HG03558 (cell line): ENCODE measurements around the gene UST.
"Not testable (repeated sequence)": the region's sequence is repeated elsewhere in the genome, so short reads cannot be mapped to it uniquely, and the experiment has no call there.

Source experiments
- ATAC-seq: cut with Tn5 transposase; IDR thresholded peaks from one replicate; pipeline ENCODE4 v1.9.1; 2021; ENCODE audit warnings: moderate number of reproducible peaks; ENCODE audit not compliant: unreplicated experiment; ENCODE audit errors: extremely low read depth

The UST gene

DNA sequence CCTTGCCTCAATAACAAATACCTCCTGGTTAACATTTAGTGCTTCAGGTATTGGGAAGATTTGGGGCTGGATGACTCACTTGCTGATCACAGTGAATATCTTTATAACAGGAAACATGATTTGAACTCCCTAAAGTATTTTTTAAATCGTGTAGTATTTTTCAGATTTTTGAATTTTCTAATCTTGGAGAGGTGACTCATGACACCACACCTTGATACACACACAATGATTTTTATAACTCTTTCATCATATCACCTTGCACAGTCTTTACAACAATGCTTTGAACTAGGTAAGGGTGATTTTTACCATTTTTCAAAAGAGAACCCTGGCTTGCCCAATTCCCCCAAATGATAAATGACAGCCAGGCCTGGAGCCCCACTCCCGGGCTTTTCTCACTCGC, 273.5 kb downstream of the UST start:
- ATAC-seq: no peak

DNA sequence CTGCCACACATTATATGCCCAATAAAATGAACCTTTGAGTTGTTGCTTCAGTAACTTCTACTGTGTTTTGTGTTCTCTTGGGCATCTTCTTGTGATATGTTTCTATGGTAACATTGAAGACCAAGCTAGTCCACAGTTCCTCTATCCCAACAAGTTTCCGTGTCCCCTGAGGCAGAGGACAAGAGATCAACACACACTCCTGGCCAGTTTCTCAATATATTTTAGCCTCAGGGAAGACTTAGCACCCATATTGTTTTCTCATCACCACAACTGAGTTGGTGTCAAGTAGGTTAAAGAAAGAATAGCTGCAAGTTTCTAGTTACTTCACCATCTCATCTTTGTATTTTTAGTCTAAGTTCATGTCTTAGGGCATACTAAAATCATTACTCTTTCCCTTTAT, 277.5 kb downstream of the UST start:
- ATAC-seq: no peak

DNA sequence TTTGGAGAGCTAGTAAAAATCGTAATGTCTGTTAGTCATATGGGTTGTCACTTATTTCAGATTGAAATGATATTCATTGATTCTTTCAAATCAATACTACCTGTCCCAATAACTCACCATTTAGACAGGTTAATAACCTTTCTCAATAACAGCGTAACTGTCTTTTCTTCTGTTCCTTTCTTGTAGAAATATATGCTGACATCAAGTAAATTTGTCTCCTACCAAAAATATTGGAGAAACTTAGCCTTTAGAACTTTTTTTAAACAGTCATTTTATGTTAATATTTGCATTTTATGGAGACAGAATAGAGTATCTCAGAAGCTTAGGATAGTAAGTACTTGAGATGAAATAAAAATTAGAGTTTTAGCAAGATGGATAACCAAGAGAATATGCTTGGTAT, 278.2 kb downstream of the UST start:
- ATAC-seq: no peak

DNA sequence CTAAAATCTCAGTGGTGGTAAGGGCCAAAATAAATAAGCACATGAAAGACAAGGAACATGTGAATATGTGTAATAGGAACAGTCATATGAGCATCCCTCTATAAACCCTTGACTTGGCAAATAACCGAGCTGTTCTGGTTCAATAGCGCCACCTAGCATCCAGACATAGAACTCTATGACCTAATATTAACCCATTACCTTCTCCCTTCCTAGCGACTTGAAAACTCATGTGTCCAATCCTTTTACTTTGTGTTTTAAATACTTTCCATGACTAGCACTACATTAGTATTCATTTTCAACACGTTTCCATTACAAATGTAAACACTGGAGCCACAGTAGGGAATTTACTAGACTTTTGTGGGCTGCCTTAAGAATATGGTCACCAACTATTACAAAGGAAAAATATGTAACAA, 279.7 kb downstream of the UST start:
- ATAC-seq: no peak

DNA sequence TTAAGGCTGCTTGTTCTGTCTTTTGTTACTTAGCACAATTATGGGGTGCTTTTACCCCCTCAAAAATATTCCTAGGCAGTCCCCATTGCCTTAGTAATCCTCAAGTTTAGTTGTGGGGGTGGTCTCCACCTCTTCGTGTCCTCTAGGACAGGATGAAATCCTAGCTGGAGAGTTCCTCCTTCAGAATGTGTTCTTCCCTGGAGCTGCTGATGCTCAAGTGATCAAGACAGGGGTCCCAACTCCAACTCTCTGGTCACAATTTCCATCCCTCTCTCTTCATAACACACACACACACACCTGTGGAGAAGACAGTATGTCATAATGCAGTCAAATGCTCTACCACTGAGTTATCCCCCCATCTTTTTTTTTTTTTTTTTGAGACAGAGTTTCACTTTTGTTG, 280.7 kb downstream of the UST start:
- ATAC-seq: no peak

DNA sequence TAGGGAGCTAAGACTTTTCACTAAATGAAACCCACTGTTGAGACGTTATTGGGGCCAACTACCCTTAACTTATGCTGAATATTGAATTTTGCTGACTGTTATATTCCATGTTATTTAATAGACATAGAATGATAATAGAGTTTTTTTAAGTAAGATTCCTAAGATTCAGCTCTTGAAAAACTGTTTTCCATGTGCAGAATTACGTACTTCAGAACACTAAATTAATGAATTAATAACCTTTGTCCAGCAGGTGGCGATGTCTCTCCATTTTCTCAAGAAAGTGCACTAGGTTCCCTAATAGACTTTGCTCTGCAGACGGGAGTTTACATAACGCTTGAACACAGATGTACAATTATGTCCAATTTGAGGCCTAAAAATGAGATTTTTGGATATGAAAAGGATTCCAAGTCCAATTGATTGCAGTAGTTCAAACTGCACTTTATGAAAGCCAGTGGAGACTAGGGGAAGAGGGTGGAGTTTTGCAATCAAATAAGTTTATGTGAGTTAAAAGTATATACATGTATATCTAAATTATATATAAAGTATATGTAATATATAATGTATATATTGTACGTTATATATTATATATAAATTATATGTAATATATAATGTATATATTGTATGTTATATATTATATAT, 282.1 kb downstream of the UST start:
- no peak for ATAC-seq

DNA sequence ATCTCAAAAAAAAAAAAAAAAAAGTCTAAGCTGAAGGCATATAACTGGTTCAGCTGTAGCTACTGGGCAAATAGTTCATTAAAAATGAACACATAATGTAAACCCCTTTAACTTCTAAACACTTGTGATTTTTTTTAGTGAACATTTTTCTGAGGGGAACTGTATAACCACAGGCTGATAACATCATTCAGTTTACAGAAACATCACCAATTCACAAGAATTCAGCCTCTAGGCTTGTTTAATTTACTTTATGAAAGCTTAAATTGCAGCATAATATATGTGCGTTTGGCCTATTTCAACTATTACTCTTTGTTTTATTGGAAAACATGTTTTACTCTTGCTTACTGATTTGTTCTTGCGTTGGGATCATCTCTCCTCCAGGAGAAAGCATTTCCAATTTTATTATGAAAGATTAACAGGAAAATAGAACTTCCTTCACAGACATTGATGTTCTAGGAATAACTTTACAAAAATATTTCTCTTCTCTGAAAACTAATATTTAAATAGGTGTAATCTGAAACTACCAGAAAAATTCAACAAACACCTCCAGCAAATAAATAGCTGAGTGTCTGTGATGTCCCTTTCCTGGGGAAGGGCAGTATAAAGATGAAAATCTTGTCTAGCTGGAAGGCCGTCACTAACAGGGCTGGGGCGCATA, 284.5 kb downstream of the UST start:
- ATAC-seq: no peak

DNA sequence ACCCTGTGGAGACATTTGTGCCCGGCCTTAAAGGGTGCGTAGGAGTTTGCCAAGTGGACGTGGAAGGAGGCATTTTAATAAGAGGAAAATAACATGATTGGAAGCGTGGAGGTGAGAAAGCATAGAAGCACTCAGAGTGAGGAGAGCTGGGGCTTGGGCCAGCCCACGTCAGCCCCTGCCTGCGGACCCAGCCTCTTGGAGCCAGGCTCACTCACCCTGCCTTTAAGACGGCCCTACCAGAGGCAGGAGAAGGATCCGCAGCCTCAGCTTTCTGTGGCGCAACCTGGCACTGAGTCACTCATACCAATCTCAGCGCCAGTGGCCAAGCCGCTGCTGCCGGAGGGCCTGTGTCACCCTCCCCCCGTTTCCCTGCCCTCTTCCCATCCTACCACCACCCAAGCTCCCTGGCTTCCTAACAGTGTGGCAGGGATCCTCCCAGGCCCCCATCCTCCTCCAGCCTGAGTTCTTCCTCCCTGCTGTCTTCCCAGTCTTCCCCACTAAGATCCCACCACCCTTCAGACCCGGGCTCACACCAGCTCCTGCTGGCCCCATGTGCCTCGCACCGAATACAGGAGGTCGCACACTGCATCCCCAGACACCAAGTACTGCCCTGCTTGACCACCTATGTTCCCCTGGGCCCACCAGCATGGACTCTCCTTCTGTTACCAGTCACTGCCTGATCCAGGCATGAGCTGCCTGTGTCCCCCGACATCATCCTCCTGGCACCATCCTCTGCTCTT, 285.2 kb downstream of the UST start:
- no peak for ATAC-seq

DNA sequence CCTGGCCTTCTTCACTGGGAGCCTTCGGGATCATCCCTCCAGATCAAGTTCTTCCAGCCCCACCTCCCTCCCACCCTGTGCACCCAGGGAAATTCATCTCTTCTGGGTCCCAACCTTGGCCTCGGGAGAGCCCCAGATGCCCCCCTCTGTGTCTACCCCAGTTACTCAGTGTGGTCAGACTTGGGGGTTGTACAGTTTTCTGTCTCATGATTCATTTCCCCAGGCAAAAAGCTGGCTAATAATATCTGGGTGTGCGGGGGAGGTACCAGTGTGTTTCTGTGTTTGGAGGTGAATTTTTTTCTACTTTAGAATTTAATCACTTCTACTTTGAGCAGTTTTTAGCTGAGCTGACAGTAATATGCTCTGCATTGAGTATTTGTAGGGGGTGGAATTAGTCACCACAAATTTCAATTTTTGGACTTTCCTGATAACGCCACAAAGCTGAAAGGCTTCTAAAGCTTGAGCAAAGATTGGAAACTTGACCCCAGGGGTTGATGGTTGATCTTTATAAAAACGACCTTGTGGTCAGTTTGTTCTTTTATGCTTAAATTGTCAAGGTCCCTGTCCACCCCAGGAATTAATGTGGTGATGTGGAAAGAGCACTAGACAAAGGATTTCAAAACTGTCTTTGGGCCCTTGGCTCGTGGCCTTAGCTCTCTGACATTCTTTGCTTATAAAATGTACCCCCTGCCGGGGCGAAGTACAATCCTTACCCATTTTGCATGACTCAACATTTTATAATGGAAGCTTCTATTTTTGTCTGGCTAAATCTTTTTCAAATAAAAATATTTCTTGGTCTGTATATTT, 286.0 kb downstream of the UST start:
- peak; percentile 82 for ATAC-seq

DNA sequence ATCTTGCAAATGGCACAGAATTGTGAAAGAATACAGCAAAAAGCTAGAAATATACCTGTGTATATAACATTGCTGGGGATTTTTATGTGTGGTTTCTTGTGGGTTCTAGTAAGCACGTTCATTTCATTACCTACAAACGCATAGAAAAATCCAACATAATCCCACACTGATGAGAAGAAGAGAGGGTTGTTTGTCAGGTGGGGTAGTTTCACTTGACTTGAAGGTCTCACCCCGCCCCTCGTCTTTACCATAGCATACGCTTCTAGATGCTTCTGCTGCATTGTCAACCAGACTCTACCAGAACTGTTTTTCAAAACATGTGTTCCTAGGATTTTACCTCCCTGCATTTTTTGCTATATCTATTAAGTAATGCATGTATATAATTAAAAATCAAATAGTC, 286.6 kb downstream of the UST start:
- ATAC-seq: no peak

DNA sequence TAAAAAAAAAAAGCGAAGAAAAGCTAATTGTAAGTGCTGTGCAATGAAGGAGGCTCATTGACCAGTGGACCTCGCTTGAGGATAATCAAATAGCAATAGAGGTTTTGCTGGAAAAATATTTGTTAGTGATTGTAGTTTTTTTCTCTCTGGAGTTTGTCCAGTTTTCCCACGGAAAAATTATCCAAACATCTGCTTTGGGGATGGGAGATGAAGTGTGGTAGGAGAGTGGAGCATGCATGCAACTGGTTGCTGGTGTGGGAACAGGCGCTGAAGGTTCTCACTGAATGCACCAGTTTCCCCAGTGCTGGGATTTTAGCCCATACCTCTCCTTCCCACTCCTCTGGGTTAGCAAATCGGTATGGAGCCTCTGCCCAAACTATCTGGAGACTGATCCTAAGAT, 288.9 kb downstream of the UST start:
- no peak for ATAC-seq

DNA sequence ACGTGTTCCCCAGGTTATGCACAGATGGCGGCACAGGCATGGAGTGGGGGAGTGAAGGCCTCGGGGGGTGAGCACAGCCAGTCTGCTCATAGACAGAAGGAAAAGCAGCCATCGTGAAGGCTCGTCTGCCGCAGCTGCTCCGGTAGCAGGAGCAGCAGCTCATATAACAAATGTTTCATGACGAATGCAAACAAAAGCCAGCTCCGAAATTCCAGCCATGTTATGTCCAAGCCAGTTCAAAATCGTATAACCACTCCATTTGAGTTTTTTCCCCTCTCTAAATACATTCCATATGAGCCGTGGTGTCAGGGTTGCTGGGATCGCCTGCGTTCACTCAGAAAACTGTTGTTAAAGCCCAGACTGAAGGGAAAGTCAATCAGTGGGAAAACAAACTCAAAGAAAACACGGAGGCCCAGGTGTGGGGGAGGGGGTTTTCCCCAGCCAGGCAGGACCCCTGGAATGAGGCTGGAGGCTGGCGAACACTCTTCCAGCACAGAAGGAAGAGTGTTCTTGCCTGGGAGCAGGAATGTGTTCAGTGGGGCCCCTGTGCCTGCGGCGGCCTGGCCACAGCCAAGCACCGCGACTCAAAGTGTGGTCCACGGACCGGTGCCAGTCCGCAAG, 290.3 kb downstream of the UST start:
- ATAC-seq: no peak

DNA sequence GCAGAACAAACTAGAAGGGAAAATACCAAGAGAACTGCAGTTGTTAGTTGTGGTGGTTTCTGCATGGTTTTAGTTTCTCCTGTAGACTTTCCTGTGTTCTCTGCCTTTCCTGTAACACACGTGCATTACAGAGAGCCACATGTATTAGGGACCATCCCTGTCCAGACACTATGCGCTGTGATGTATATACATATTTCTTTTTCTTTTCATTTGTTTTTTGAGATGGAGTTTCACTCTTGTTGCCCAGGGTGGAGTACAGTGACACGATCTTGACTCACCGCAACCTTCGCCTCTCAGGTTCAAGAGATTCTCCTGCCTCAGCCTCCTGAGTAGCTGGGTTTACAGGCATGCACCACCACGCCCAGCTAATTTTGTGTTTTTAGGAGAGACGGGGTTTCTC, 292.2 kb downstream of the UST start:
- not testable (repeated sequence) for ATAC-seq

DNA sequence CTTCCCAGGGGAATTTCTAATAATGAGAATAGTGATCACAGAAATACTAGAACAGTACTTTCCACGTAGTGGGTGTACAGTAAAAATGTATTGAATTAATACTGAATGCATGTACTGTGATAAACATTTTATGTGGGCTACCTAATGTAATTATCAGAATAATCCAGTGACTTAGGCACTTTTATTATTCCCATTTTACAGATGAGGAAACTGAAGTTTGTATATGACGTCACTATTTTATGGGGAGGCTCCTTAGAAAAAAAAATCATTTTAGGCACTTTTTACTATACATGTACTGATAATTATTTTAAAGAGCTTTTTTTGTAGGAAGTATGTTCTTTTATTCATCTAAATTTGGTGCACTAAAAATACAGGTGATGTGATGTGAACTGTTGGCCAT, 295.1 kb downstream of the UST start:
- no peak for ATAC-seq

DNA sequence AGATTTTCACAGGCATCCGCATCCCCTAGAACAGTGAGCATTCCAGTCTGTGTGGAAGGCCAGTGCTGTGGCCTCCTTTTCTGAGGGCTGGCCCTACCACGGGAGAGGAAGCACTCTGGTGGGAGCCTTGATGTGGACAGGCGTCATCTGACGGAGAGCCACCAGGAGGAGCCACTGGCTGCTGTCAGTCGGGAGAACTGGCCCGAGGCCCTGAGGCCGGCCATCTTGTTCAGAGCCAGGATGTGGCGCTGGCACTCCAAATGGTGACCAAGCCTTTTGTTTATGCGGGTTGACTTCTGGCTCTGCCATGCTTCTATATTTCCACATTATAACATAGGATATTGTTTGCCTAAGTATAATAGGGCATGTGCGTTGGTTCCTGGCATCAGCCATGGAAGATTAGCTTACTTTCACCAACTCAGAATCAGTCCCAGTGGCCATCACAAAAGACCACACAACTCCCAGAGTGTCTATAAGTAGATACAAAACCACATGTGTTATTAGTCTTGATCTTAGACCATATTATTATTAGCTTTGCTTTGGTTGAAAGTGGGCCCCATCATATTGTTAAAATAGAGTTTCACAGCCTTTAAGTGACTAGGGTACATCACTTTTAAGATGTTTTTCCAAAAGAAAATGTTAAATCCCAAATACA, 296.8 kb downstream of the UST start:
- no peak for ATAC-seq

DNA sequence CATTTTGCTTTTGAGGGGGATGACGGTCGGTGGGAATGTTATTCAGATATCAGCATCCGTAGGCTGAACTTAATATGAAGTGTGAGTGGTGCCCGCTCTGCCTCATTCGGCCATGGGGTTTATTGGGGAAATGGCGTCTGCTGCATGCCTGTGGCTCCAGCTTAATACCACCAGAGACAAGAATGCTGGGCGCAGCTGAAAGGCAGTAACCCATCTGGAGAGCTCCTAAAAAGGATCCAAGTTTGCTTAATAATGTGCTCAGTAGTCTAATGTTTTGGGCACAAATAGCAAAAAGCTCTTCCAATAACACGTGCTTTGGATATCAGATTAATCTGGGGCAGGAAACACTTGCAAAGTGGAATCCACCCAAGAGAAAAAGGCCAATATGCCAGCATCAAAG, 297.7 kb downstream of the UST start:
- ATAC-seq: no peak

DNA sequence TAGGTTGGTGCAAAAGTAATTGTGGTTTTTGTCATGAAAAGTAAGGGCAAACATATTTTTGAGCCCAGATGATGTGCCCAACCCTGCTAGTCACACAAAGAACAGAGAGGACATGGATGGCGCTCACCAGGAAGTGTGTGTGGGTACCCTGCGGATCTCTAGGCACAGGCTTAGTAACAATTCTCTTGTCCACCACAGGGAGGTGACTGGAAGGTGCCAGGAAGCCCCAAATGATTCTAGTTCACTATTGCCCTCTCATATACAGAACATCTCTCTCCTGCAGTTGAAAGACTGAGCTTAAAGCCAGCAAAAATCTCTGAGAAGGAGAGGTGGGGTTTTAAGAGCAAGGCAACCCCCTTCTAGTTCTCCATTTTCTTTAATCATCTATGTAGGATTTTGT, 298.6 kb downstream of the UST start:
- no peak for ATAC-seq

DNA sequence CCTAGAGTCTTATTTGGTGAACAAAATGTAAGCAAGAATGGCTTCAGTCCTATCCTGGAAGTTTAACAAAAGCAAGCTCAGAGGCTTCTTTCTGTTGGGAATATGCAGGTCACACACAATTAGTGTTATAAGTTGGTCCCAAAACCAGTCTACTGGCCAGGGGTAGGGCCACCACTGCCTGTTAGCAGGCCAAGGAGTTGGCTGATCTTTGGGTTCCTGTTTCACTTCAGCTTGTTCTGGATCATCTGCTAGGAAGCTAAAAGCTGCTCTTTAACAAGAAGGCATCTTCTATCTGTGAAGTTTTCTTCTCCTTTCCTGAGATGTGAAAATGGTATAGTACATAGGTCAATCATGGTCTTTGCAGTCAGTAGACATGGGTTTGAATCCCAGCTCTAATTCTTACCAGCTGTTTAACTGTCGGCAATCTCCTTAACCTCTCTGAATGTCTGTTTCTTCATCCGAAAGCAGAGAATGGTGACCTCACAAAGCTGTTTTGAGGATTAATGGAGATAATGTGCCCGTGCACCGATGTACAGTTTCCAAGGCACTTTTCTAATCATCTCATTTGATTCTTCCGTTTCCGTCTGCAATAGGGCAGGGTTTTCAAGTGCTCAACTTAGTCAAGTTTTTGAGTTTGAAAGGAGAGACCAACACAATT, 299.5 kb downstream of the UST start:
- no peak for ATAC-seq

DNA sequence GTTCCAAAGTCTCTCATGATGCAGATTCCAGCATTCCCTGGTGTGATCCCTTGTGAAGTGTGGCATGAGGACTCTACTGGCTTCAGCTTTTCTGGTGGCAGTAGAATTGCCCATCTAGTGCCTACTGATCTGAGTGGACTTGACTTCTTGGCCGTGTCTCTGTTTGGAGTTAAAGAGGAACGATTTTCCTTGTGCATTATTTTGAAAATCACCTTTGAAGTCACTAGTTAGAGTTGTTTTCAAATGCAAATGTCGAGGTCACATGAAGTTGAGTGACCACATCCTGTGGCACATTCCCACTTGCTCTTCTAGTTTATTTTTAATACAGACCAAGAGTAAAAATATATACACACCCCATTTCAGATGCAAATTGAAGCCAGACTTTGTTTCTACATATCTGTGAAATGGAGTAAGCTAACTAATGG, 300.0 kb downstream of the UST start:
- peak; percentile 47 for ATAC-seq
